ENCODE results near the gene STK11. TPM values are rescaled to one million over a fixed set of nuclear protein-coding genes. Genes with fewer than 3 reads are reported as not detected.

STK11 gene
- total RNA-seq, 1 experiment from 2014 or later, result 56.7 TPM

- peaks cover 24% of the 10 kb centered on the region for H3K36me3 Mint-ChIP-seq (ENCODE audit: insufficient read depth, unreplicated experiment)
- H3K27ac Mint-ChIP-seq (ENCODE audit: unreplicated experiment), result no peak overlapping the region
- CTCF ChIA-PET, result no interaction called here
- Histone ChIP-seq H3K4me1 (no peaks in the 10 kb centered on the region), H3K4me3 (ENCODE audit: low read depth, low read length) (no peak overlapping the region), H3K9me3 (no peaks in the 10 kb centered on the region), H3K36me3 (ENCODE audit: control insufficient read depth, insufficient read depth, low read length) (no peaks in the 10 kb centered on the region), H3K27me3 (replicated peaks; ENCODE audit: control insufficient read depth, insufficient read depth, low read length) (no peaks in the 10 kb centered on the region)
- intact Hi-C loops (cut with micrococcal nuclease; ENCODE audit: unreplicated experiment), result no loop called here
- no TSS peak for BruUV-seq (replicated peaks)
- no peaks in the 10 kb centered on the region for H3K9me3 Mint-ChIP-seq (ENCODE audit: unreplicated experiment)
- H3K4me1 Mint-ChIP-seq (ENCODE audit: low read depth, unreplicated experiment), result no peaks in the 10 kb centered on the region
- no peaks in the 10 kb centered on the region for H3K27me3 Mint-ChIP-seq (ENCODE audit: insufficient read depth, unreplicated experiment)
- no peak for TF ChIP-seq CTCF (IDR thresholded peaks at IDR 0.05; ENCODE audit: insufficient read depth in 1 of 2, low read depth in 1 of 2, low read length in 1 of 2, severe bottlenecking in 1 of 2, unreplicated experiment in 1 of 2)
- H3K4me3 Mint-ChIP-seq (ENCODE audit: unreplicated experiment), result no peak overlapping the region
- DNase-seq, result no peak
- POLR2A ChIA-PET, result no interaction called here
Observed at GRCh38 chr19:1229056-1229923, 23.7 kb downstream of the STK11 start.

GRCh38 chr19:1229924-1230782, 24.6 kb downstream of the STK11 start:
- H3K9me3 ChIP-seq, result no peaks in the 10 kb centered on the region
- no peaks in the 10 kb centered on the region for H3K36me3 ChIP-seq (ENCODE audit: control insufficient read depth, insufficient read depth, low read length)
- TF ChIP-seq CTCF (IDR thresholded peaks at IDR 0.05; ENCODE audit: insufficient read depth in 1 of 2, low read depth in 1 of 2, low read length in 1 of 2, severe bottlenecking in 1 of 2, unreplicated experiment in 1 of 2), result no peak
- H3K4me1 ChIP-seq, result no peaks in the 10 kb centered on the region
- CTCF ChIA-PET, result no interaction called here
- intact Hi-C loops (cut with micrococcal nuclease; ENCODE audit: unreplicated experiment), result no loop called here
- peaks cover 24% of the 10 kb centered on the region for H3K36me3 Mint-ChIP-seq (ENCODE audit: insufficient read depth, unreplicated experiment)
- DNase-seq, result no peak
- no peak overlapping the region for H3K4me3 ChIP-seq (ENCODE audit: low read depth, low read length)
- no peaks in the 10 kb centered on the region for H3K4me1 Mint-ChIP-seq (ENCODE audit: low read depth, unreplicated experiment)
- H3K27me3 Mint-ChIP-seq (ENCODE audit: insufficient read depth, unreplicated experiment), result no peaks in the 10 kb centered on the region
- no peak overlapping the region for H3K27ac Mint-ChIP-seq (ENCODE audit: unreplicated experiment)
- no TSS peak for BruUV-seq (replicated peaks)
- POLR2A ChIA-PET, result interaction anchor here (0.5 kb wide), 1 partner anchor 40 kb away, joined by 9 read pairs; no protein-coding TSS in a partner anchor
- no peaks in the 10 kb centered on the region for H3K9me3 Mint-ChIP-seq (ENCODE audit: unreplicated experiment)
- no peak overlapping the region for H3K4me3 Mint-ChIP-seq (ENCODE audit: unreplicated experiment)
- no peaks in the 10 kb centered on the region for H3K27me3 ChIP-seq (replicated peaks; ENCODE audit: control insufficient read depth, insufficient read depth, low read length)

- H3K4me1 ChIP-seq, result no peaks in the 10 kb centered on the region
- Mint-ChIP-seq H3K36me3 (ENCODE audit: insufficient read depth, unreplicated experiment) (peaks cover 24% of the 10 kb centered on the region), H3K4me3 (ENCODE audit: unreplicated experiment) (no peak overlapping the region), H3K9me3 (ENCODE audit: unreplicated experiment) (no peaks in the 10 kb centered on the region), H3K27ac (ENCODE audit: unreplicated experiment) (no peak overlapping the region), H3K27me3 (ENCODE audit: insufficient read depth, unreplicated experiment) (no peaks in the 10 kb centered on the region), H3K4me1 (ENCODE audit: low read depth, unreplicated experiment) (no peaks in the 10 kb centered on the region)
- no peaks in the 10 kb centered on the region for H3K9me3 ChIP-seq
- H3K36me3 ChIP-seq (ENCODE audit: control insufficient read depth, insufficient read depth, low read length), result no peaks in the 10 kb centered on the region
- CTCF ChIA-PET, result no interaction called here
- POLR2A ChIA-PET, result no interaction called here
- no peak for TF ChIP-seq CTCF (IDR thresholded peaks at IDR 0.05; ENCODE audit: insufficient read depth in 1 of 2, low read depth in 1 of 2, low read length in 1 of 2, severe bottlenecking in 1 of 2, unreplicated experiment in 1 of 2)
- intact Hi-C loops (cut with micrococcal nuclease; ENCODE audit: unreplicated experiment), result no loop called here
- no peaks in the 10 kb centered on the region for H3K27me3 ChIP-seq (replicated peaks; ENCODE audit: control insufficient read depth, insufficient read depth, low read length)
- no TSS peak for BruUV-seq (replicated peaks)
- H3K4me3 ChIP-seq (ENCODE audit: low read depth, low read length), result no peak overlapping the region
- no peak for DNase-seq
Observed at GRCh38 chr19:1230783-1231489, 25.4 kb downstream of the STK11 start.
